Endodermal cell (in vitro differentiated cells): Measurements from ENCODE around the gene HGFAC. TPM values are rescaled to one million over a fixed set of nuclear protein-coding genes. Genes with fewer than 3 reads are reported as not detected.

Experiments used
- DNase-seq: peaks from one replicate; pipeline ENCODE4 v3.0.0-alpha.2; 2017
- H3K27ac ChIP-seq: 2 replicates; pipeline ENCODE4 v1.5.1; 2013; ENCODE audit warnings: mild to moderate bottlenecking, low read depth, low read length, moderate library complexity
- H3K27me3 ChIP-seq: 2 replicates; pipeline ENCODE4 v1.6.1; 2013; ENCODE audit warnings: mild to moderate bottlenecking, low read length, moderate library complexity; ENCODE audit not compliant: insufficient read depth, control insufficient read depth, poor library complexity, severe bottlenecking
- H3K36me3 ChIP-seq: 2 replicates; pipeline ENCODE4 v1.7.0; 2013; ENCODE audit warnings: mild to moderate bottlenecking, low read length, moderate library complexity; ENCODE audit not compliant: control insufficient read depth, insufficient read depth
- H3K4me1 ChIP-seq: one replicate; pipeline ENCODE4 v1.7.0; 2013; ENCODE audit warnings: low read length; ENCODE audit not compliant: control insufficient read depth, insufficient read depth
- H3K4me3 ChIP-seq: 2 replicates; pipeline ENCODE4 v1.5.1; 2013; ENCODE audit warnings: mild to moderate bottlenecking, low read length, moderate library complexity
- H3K9ac ChIP-seq: 2 replicates; pipeline ENCODE4 v1.6.1; 2013; ENCODE audit warnings: mild to moderate bottlenecking, low read length, moderate library complexity; ENCODE audit not compliant: poor library complexity, severe bottlenecking; ENCODE audit errors: extremely low read depth
- H3K9me3 ChIP-seq: 2 replicates; pipeline ENCODE4 v1.6.1; 2013; ENCODE audit warnings: mild to moderate bottlenecking, low read length, moderate library complexity; ENCODE audit not compliant: control insufficient read depth
- H3K27ac Mint-ChIP-seq: 2 replicates; pipeline ENCODE4 v1.8.0; 2020; ENCODE audit warnings: mixed read lengths
- H3K27me3 Mint-ChIP-seq: 2 replicates; pipeline ENCODE4 v1.8.0; 2021; ENCODE audit warnings: mild to moderate bottlenecking, mixed read lengths; ENCODE audit not compliant: insufficient read depth
- H3K36me3 Mint-ChIP-seq: 2 replicates; pipeline ENCODE4 v1.8.0; 2020; ENCODE audit warnings: low read depth, mixed read lengths
- H3K4me1 Mint-ChIP-seq: 2 replicates; pipeline ENCODE4 v1.8.0; 2020; ENCODE audit warnings: mixed read lengths
- H3K4me3 Mint-ChIP-seq: 2 replicates; pipeline ENCODE4 v1.8.0; 2020; ENCODE audit warnings: mild to moderate bottlenecking, moderate library complexity, mixed read lengths
- H3K9me3 Mint-ChIP-seq: 2 replicates; pipeline ENCODE4 v1.8.0; 2020; ENCODE audit warnings: mild to moderate bottlenecking, mixed read lengths
- CTCF ChIP-seq: fragments of 200-600 bp; sonication (generic); conservative IDR thresholded peaks from 2 replicates; pipeline ENCODE4 v1.5.0; 2021; ENCODE audit warnings: antibody characterized with exemption, mild to moderate bottlenecking
- WGBS, 2 experiments: methylation state at CpG; one replicate each; pipeline versions ENCODE4 v1.1.5 to v1.1.7; 2013; ENCODE audit warnings: missing lambda C conversion rate in 2 of 2, mixed read lengths in 1 of 2; ENCODE audit not compliant: insufficient coverage in 1 of 2, insufficient read length in 1 of 2; 5-methylcytosine and 5-hydroxymethylcytosine counted together
- total RNA-seq, 2 donors: library from RNA; stranded (reverse); fragmentation: NEBNext Ultra II Directional in 1 of 2; extraction: Animal tissue kit (Norgen Biotek cat#: 25700) in 1 of 2; gene quantifications; 2 replicates in 1 of 2; 3 replicates in 1 of 2; pipeline ENCODE4 v1.2.1, GENCODE V29; 2021

The HGFAC gene
- total RNA-seq, 2 donors from 2014 or later: 0.46 TPM; not detected in 1

DNA sequence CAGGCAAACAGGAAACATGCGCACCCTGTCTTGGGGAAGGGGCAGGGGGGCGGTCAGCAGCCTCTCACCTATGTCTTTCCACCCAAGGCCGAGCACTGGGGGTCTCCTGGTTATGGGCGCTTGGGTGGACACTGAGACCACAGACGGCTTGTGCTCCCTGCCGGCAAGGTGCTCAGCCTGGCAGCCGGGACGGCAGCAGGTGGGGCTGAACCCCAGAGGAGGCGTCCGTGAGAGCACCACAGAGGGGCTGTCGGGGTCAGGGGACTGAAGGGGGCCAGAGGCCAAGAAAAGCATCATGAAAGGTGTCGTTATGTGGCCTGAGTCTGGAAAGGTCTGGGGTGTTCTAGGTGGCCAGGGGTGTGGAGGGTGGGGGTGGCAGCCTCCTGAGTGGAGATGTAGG is 40.9 kb downstream of the HGFAC start:
- Mint-ChIP-seq H3K4me1 (peaks cover 20% of the 10 kb centered on the region), H3K27me3 (peaks cover 38% of the 10 kb centered on the region), H3K27ac (no peak overlapping the region), H3K4me3 (no peak overlapping the region), H3K9me3 (no peaks in the 10 kb centered on the region), H3K36me3 (no peaks in the 10 kb centered on the region)
- Histone ChIP-seq H3K4me3 (no peak overlapping the region), H3K4me1 (no peaks in the 10 kb centered on the region), H3K36me3 (no peaks in the 10 kb centered on the region), H3K27me3 (peaks cover 8% of the 10 kb centered on the region), H3K9me3 (no peaks in the 10 kb centered on the region), H3K9ac (no peak overlapping the region), H3K27ac (no peak overlapping the region)
- DNase-seq: no peak
- WGBS, 2 experiments: 92 to 93% methylated on average over 9 to 12 of the region's 12 CpGs
- TF ChIP-seq CTCF: no peak

GRCh38 chr4:3483471-3483921 is 41.7 kb downstream of the HGFAC start:
- Histone ChIP-seq H3K36me3 (no peaks in the 10 kb centered on the region), H3K9ac (no peak overlapping the region), H3K9me3 (no peaks in the 10 kb centered on the region), H3K4me1 (no peaks in the 10 kb centered on the region), H3K27me3 (peaks cover 10% of the 10 kb centered on the region), H3K4me3 (no peak overlapping the region), H3K27ac (no peak overlapping the region)
- H3K27me3 Mint-ChIP-seq: peaks cover 43% of the 10 kb centered on the region
- DNase-seq: no peak
- no peak overlapping the region for H3K27ac Mint-ChIP-seq
- H3K4me3 Mint-ChIP-seq: no peak overlapping the region
- H3K9me3 Mint-ChIP-seq: no peaks in the 10 kb centered on the region
- no peaks in the 10 kb centered on the region for H3K36me3 Mint-ChIP-seq
- 93 to 98% methylated on average over 15 to 23 of the region's 23 CpGs for WGBS, 2 experiments
- peaks cover 20% of the 10 kb centered on the region for H3K4me1 Mint-ChIP-seq
- TF ChIP-seq CTCF: no peak

- H3K9me3 Mint-ChIP-seq: no peaks in the 10 kb centered on the region
- H3K27me3 Mint-ChIP-seq: peaks cover 49% of the 10 kb centered on the region
- DNase-seq: no peak
These were observed 42.5 kb downstream of the HGFAC start for GRCh38 chr4:3484057-3484973.

More at GRCh38 chr4:3484057-3484973, 42.5 kb downstream of the HGFAC start:
- no peak overlapping the region for H3K27ac ChIP-seq
- H3K27ac Mint-ChIP-seq: no peak overlapping the region
- H3K27me3 ChIP-seq: peaks cover 10% of the 10 kb centered on the region
- H3K36me3 ChIP-seq: no peaks in the 10 kb centered on the region
- H3K4me1 Mint-ChIP-seq: peaks cover 20% of the 10 kb centered on the region
- no peak for TF ChIP-seq CTCF
- H3K9me3 ChIP-seq: no peaks in the 10 kb centered on the region
- no peak overlapping the region for H3K9ac ChIP-seq
- 74 to 87% methylated on average over 14 to 45 of the region's 45 CpGs for WGBS, 2 experiments
- H3K4me3 Mint-ChIP-seq: no peak overlapping the region
- no peaks in the 10 kb centered on the region for H3K4me1 ChIP-seq
- H3K4me3 ChIP-seq: no peak overlapping the region
- no peaks in the 10 kb centered on the region for H3K36me3 Mint-ChIP-seq
